ENCODE measurements around the gene AP5Z1.
A peak's percentile ranks its signal among the peaks of the same experiment; 100 is the strongest.

Gene AP5Z1

DNA sequence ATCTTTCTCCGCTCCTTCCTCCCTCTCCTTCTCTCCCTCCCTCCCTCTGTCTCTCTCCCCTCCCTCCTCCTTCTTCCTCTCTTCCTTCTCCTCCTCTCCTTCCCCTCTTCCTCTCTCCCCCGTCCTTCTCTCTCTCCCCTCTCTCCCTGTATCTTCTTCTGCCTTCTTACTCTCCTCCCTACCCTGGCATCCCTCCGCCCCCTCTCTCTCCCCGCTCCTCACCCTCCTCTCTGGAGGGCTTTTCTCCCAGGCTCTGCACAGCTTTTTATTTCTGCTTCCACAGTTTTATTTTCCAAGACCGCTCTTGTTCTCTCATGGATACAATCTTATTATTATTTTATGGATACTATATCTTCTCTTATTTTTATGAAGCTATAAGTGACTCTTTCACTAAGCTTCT, 32.6 kb downstream of the AP5Z1 start:
- 35% methylated on average over 3 of the region's 5 CpGs for WGBS (ENCODE audit: insufficient coverage)
- no peaks in the 10 kb centered on the region for H3K27me3 ChIP-seq (replicated peaks in 2 of 5; ENCODE audit: control insufficient read depth in 4 of 5, insufficient read depth in 5 of 5, low read length in 4 of 5)

DNA sequence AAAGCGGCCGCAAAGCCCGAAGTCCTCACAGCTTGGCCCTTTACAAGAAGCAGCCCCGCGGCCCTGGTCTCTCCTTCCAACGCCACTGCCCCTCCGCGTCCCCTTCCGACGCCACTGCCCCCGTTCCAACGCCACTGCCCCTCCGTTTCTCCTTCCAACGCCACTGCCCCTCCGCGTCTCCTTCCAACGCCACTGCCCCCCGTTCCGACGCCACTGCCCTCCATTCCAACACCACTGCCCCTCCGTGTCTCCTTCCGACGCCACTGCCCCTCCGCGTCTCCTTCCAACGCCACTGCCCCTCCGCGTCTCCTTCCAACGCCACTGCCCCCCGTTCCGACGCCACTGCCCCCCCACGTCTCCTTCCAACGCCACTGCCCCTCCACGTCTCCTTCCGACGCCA, 33.1 kb downstream of the AP5Z1 start:
- no peaks in the 10 kb centered on the region for H3K9me3 ChIP-seq (ENCODE audit: control extremely low read depth in 1 of 5, control insufficient read depth in 4 of 5, insufficient read depth in 2 of 5, low read depth in 1 of 5, low read length in 4 of 5)
- CTCF ChIA-PET = interaction anchor here (1.0 to 5.0 kb wide), 4 partner anchors 9 to 165 kb away, joined by 3 to 17 read pairs (median 10); no protein-coding TSS in a partner anchor
- 93% methylated on average over 20 of the region's 37 CpGs for WGBS (ENCODE audit: insufficient coverage)

More for the DNA sequence above, 32.6 kb downstream of the AP5Z1 start:
- Histone ChIP-seq H3K27ac (ENCODE audit: insufficient read depth in 1 of 2, low read depth in 1 of 2, low read length in 2 of 2, poor library complexity in 1 of 2, severe bottlenecking in 2 of 2) (no peak overlapping the region), H3K36me3 (ENCODE audit: control insufficient read depth in 4 of 4, insufficient read depth in 4 of 4, low read length in 3 of 4) (no peaks in the 10 kb centered on the region), H3K9me3 (ENCODE audit: control extremely low read depth in 1 of 5, control insufficient read depth in 4 of 5, insufficient read depth in 2 of 5, low read depth in 1 of 5, low read length in 4 of 5) (no peaks in the 10 kb centered on the region), H3K4me1 (ENCODE audit: control extremely low read depth in 1 of 4, control insufficient read depth in 4 of 4, insufficient read depth in 4 of 4, low read length in 3 of 4) (peaks cover 0 to 31% (median 20%) of the 10 kb centered on the region in 4 experiments), H3K4me3 (ENCODE audit: control insufficient read depth in 1 of 7, extremely low read depth in 1 of 7, insufficient read depth in 4 of 7, low read depth in 2 of 7, low read length in 6 of 7) (peak overlapping the region in 1 of 7 experiments; percentile 16)
- DNase-seq = no peak
- CTCF ChIA-PET = interaction anchor here (1.0 to 5.0 kb wide), 4 partner anchors 8 to 166 kb away, joined by 3 to 17 read pairs (median 10); no protein-coding TSS in a partner anchor
- POLR2A ChIA-PET = interaction anchor here (1.1 to 1.6 kb wide), 2 partner anchors 16 to 33 kb away, joined by 3 to 5 read pairs; partner anchors contain the start of gene AP5Z1

DNA sequence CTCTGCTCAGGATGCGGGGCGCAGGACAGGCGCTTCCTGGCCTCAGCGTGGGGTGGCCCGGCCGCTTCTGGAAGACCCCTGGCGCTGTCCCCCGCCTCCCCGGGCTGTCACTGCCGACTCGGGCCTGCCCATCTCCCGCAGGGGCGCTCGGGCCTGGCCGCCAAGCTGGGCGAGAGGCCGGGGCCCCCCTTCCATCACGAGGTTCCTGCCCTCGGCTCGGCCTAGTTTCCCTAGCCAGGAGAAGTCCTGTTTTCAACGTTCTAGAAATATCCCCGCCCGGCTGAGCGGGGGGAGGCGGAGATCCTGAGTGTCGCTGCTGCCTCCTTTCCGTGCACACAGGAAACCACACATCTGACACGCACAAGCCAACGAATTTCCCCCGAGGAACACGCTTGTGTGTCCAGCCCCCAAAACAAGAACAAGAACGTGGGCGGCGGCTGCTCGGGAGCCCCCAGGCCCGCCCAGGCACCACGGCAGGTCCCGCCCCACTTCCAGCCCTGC, 33.7 kb downstream of the AP5Z1 start:
- Histone ChIP-seq H3K36me3 (ENCODE audit: control insufficient read depth in 4 of 4, insufficient read depth in 4 of 4, low read length in 3 of 4) (no peaks in the 10 kb centered on the region), H3K27ac (ENCODE audit: insufficient read depth in 1 of 2, low read depth in 1 of 2, low read length in 2 of 2, poor library complexity in 1 of 2, severe bottlenecking in 2 of 2) (peak overlapping the region in 1 of 2 experiments; percentile 68), H3K27me3 (replicated peaks in 2 of 5; ENCODE audit: control insufficient read depth in 4 of 5, insufficient read depth in 5 of 5, low read length in 4 of 5) (no peaks in the 10 kb centered on the region), H3K4me1 (ENCODE audit: control extremely low read depth in 1 of 4, control insufficient read depth in 4 of 4, insufficient read depth in 4 of 4, low read length in 3 of 4) (peaks cover 0 to 40% (median 22%) of the 10 kb centered on the region in 4 experiments), H3K4me3 (ENCODE audit: control insufficient read depth in 1 of 7, extremely low read depth in 1 of 7, insufficient read depth in 4 of 7, low read depth in 2 of 7, low read length in 6 of 7) (peak overlapping the region in 5 of 7 experiments; percentile 29 to 69 (median 52)), H3K9me3 (ENCODE audit: control extremely low read depth in 1 of 5, control insufficient read depth in 4 of 5, insufficient read depth in 2 of 5, low read depth in 1 of 5, low read length in 4 of 5) (no peaks in the 10 kb centered on the region)
- ChIA-PET POLR2A (interaction anchor here (0.6 to 1.1 kb wide), 2 partner anchors 34 to 41 kb away, joined by 3 to 5 read pairs; partner anchors contain the start of gene AP5Z1), CTCF (interaction anchor here (1.1 to 5.0 kb wide), 4 partner anchors 10 to 74 kb away, joined by 5 to 17 read pairs (median 10); partner anchors contain the start of gene RADIL)
- peak; percentile 85 to 93 (median 87) for DNase-seq
- WGBS (ENCODE audit: insufficient coverage) = under 1% methylated on average over 27 of the region's 38 CpGs

More for the DNA sequence above, 33.1 kb downstream of the AP5Z1 start:
- no peak for DNase-seq
- H3K4me1 ChIP-seq (ENCODE audit: control extremely low read depth in 1 of 4, control insufficient read depth in 4 of 4, insufficient read depth in 4 of 4, low read length in 3 of 4) = peaks cover 0 to 34% (median 20%) of the 10 kb centered on the region in 4 experiments
- POLR2A ChIA-PET = interaction anchor here (1.1 kb wide), 1 partner anchor 33 kb away, joined by 3 read pairs; the partner anchor contains the start of gene AP5Z1
- H3K27ac ChIP-seq (ENCODE audit: insufficient read depth in 1 of 2, low read depth in 1 of 2, low read length in 2 of 2, poor library complexity in 1 of 2, severe bottlenecking in 2 of 2) = no peak overlapping the region
- H3K27me3 ChIP-seq (replicated peaks in 2 of 5; ENCODE audit: control insufficient read depth in 4 of 5, insufficient read depth in 5 of 5, low read length in 4 of 5) = no peaks in the 10 kb centered on the region
- peak overlapping the region in 3 of 7 experiments; percentile 52 to 69 (median 56) for H3K4me3 ChIP-seq (ENCODE audit: control insufficient read depth in 1 of 7, extremely low read depth in 1 of 7, insufficient read depth in 4 of 7, low read depth in 2 of 7, low read length in 6 of 7)
- no peaks in the 10 kb centered on the region for H3K36me3 ChIP-seq (ENCODE audit: control insufficient read depth in 4 of 4, insufficient read depth in 4 of 4, low read length in 3 of 4)

DNA sequence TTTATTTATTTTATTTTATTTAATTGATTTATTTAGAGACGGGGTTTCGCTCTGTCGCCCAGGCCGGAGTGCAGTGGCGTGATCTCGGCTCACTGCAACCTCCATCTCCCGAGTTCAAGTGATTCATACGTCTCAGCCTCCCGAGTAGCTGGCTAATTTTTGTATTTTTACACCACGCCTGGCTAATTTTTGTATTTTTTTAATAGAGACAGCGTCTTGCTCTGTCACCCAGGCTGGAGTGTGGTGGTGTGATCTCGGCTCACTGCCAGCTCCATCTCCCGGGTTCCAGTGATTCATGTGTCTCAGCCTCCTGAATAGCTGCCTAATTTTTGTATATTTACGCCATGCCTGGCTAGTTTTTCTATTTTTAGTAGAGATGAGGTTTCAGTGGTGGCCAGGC, 34.2 kb downstream of the AP5Z1 start:
- Histone ChIP-seq H3K4me1 (ENCODE audit: control extremely low read depth in 1 of 4, control insufficient read depth in 4 of 4, insufficient read depth in 4 of 4, low read length in 3 of 4) (peaks cover 0 to 45% (median 28%) of the 10 kb centered on the region in 4 experiments), H3K4me3 (ENCODE audit: control insufficient read depth in 1 of 7, extremely low read depth in 1 of 7, insufficient read depth in 4 of 7, low read depth in 2 of 7, low read length in 6 of 7) (peak overlapping the region in 3 of 7 experiments; percentile 52 to 69 (median 56)), H3K36me3 (ENCODE audit: control insufficient read depth in 4 of 4, insufficient read depth in 4 of 4, low read length in 3 of 4) (no peaks in the 10 kb centered on the region), H3K9me3 (ENCODE audit: control extremely low read depth in 1 of 5, control insufficient read depth in 4 of 5, insufficient read depth in 2 of 5, low read depth in 1 of 5, low read length in 4 of 5) (no peaks in the 10 kb centered on the region), H3K27me3 (replicated peaks in 2 of 5; ENCODE audit: control insufficient read depth in 4 of 5, insufficient read depth in 5 of 5, low read length in 4 of 5) (no peaks in the 10 kb centered on the region), H3K27ac (ENCODE audit: insufficient read depth in 1 of 2, low read depth in 1 of 2, low read length in 2 of 2, poor library complexity in 1 of 2, severe bottlenecking in 2 of 2) (no peak overlapping the region)
- peak in 2 of 3 donors; percentile 36 to 57 for DNase-seq
- POLR2A ChIA-PET = interaction anchor here (0.6 kb wide), 1 partner anchor 42 kb away, joined by 5 read pairs; no protein-coding TSS in a partner anchor
- WGBS (ENCODE audit: insufficient coverage) = 31% methylated on average over 3 of the region's 14 CpGs
- CTCF ChIA-PET = interaction anchor here (1.1 to 5.0 kb wide), 6 partner anchors 10 to 73 kb away, joined by 3 to 17 read pairs (median 7); partner anchors contain the start of gene RADIL

DNA sequence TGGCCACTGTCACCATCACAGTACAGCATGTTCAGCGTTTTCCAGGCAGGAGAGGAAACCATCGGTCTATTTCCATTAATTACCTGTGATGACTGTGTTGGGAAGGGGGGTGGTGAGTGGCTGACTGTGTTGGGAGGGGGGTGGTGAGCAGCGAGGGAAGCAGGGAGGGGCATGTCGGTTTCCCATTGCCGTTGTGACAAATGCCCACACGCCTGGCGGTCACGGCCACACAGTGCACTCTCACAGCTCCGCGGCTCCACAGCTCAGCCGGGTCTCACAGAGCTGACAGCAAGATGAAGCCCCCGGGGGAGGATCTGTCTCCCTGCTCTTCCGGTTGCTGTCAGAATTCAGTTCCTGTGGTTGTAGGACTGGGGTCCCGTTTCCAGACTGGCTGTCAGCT, 39.0 kb downstream of the AP5Z1 start:
- no peaks in the 10 kb centered on the region for H3K36me3 ChIP-seq (ENCODE audit: control insufficient read depth in 4 of 4, insufficient read depth in 4 of 4, low read length in 3 of 4)
- peak overlapping the region in 2 of 7 experiments; percentile 45 to 55 for H3K4me3 ChIP-seq (ENCODE audit: control insufficient read depth in 1 of 7, extremely low read depth in 1 of 7, insufficient read depth in 4 of 7, low read depth in 2 of 7, low read length in 6 of 7)
- CTCF ChIA-PET = interaction anchor here (0.6 to 3.0 kb wide), 6 partner anchors 9 to 42 kb away, joined by 3 to 17 read pairs (median 4); no protein-coding TSS in a partner anchor
- peaks cover 0 to 25% (median 16%) of the 10 kb centered on the region in 4 experiments for H3K4me1 ChIP-seq (ENCODE audit: control extremely low read depth in 1 of 4, control insufficient read depth in 4 of 4, insufficient read depth in 4 of 4, low read length in 3 of 4)
- H3K9me3 ChIP-seq (ENCODE audit: control extremely low read depth in 1 of 5, control insufficient read depth in 4 of 5, insufficient read depth in 2 of 5, low read depth in 1 of 5, low read length in 4 of 5) = no peaks in the 10 kb centered on the region
- POLR2A ChIA-PET = interaction anchor here (0.6 kb wide), 1 partner anchor 22 kb away, joined by 3 read pairs; no protein-coding TSS in a partner anchor
- peak; percentile 50 to 66 (median 58) for DNase-seq
- H3K27ac ChIP-seq (ENCODE audit: insufficient read depth in 1 of 2, low read depth in 1 of 2, low read length in 2 of 2, poor library complexity in 1 of 2, severe bottlenecking in 2 of 2) = no peak overlapping the region
- WGBS (ENCODE audit: insufficient coverage) = 1% methylated on average over 10 of the region's 14 CpGs
- no peaks in the 10 kb centered on the region for H3K27me3 ChIP-seq (replicated peaks in 2 of 5; ENCODE audit: control insufficient read depth in 4 of 5, insufficient read depth in 5 of 5, low read length in 4 of 5)

DNA sequence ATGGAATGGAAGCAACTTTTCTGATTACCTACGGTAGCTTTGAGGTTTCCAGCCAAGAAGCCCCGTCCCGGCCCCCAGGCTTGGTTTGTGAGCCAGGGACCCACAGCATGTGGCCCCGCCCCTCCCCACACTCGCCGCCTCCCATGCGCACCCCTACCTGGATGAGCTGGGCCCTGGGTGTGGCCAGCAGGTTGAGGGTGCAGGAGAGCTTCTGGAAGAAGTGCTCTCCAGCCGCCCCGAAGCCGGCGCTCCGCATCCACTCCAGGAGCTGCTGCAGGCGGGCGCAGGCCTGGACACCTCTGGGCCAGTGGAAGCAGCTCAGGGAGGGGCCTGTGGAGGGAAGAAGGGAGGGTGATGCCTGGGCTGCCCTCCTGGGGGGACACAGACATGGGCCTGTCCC, 39.7 kb downstream of the AP5Z1 start:
- ChIA-PET CTCF (interaction anchor here (0.6 to 3.0 kb wide), 8 partner anchors 8 to 253 kb away, joined by 3 to 17 read pairs (median 4); no protein-coding TSS in a partner anchor), POLR2A (interaction anchor here (0.6 kb wide), 1 partner anchor 22 kb away, joined by 3 read pairs; no protein-coding TSS in a partner anchor)
- Histone ChIP-seq H3K4me1 (ENCODE audit: control extremely low read depth in 1 of 4, control insufficient read depth in 4 of 4, insufficient read depth in 4 of 4, low read length in 3 of 4) (peaks cover 0 to 23% (median 12%) of the 10 kb centered on the region in 4 experiments), H3K9me3 (ENCODE audit: control extremely low read depth in 1 of 5, control insufficient read depth in 4 of 5, insufficient read depth in 2 of 5, low read depth in 1 of 5, low read length in 4 of 5) (no peaks in the 10 kb centered on the region), H3K27me3 (replicated peaks in 2 of 5; ENCODE audit: control insufficient read depth in 4 of 5, insufficient read depth in 5 of 5, low read length in 4 of 5) (no peaks in the 10 kb centered on the region), H3K27ac (ENCODE audit: insufficient read depth in 1 of 2, low read depth in 1 of 2, low read length in 2 of 2, poor library complexity in 1 of 2, severe bottlenecking in 2 of 2) (no peak overlapping the region), H3K4me3 (ENCODE audit: control insufficient read depth in 1 of 7, extremely low read depth in 1 of 7, insufficient read depth in 4 of 7, low read depth in 2 of 7, low read length in 6 of 7) (no peak overlapping the region), H3K36me3 (ENCODE audit: control insufficient read depth in 4 of 4, insufficient read depth in 4 of 4, low read length in 3 of 4) (no peaks in the 10 kb centered on the region)
- WGBS (ENCODE audit: insufficient coverage) = 99% methylated on average over 13 of the region's 14 CpGs
- no peak for DNase-seq

All from common myeloid progenitor, CD34-positive (primary cell).